HG03439 (cell line): Measurements from ENCODE around the gene DPH3.

Experiments
- ATAC-seq: cut with Tn5 transposase; IDR thresholded peaks from one replicate; pipeline ENCODE4 v1.9.1; 2021; ENCODE audit warnings: mild to moderate bottlenecking, moderate library complexity; ENCODE audit not compliant: unreplicated experiment

Gene DPH3

GRCh38 chr3:16236856-16237393, 27.8 kb downstream of the DPH3 start:
- no peak for ATAC-seq

GRCh38 chr3:16236030-16236639, 28.6 kb downstream of the DPH3 start:
- ATAC-seq: no peak

GRCh38 chr3:16234281-16234680, 30.5 kb downstream of the DPH3 start:
- ATAC-seq: no peak

GRCh38 chr3:16233806-16234205, 30.9 kb downstream of the DPH3 start:
- ATAC-seq: no peak

GRCh38 chr3:16231983-16232382, 32.8 kb downstream of the DPH3 start:
- no peak for ATAC-seq

GRCh38 chr3:16229681-16230080, 35.1 kb downstream of the DPH3 start:
- no peak for ATAC-seq

GRCh38 chr3:16227566-16227965, 37.2 kb downstream of the DPH3 start:
- no peak for ATAC-seq

- no peak for ATAC-seq
These were observed 40.4 kb downstream of the DPH3 start for GRCh38 chr3:16224325-16224724.

GRCh38 chr3:16222547-16222946, 42.2 kb downstream of the DPH3 start:
- ATAC-seq: no peak

GRCh38 chr3:16221990-16222389, 42.8 kb downstream of the DPH3 start:
- no peak for ATAC-seq

GRCh38 chr3:16219777-16220176, 45.0 kb downstream of the DPH3 start:
- no peak for ATAC-seq

GRCh38 chr3:16216373-16216935, 48.3 kb downstream of the DPH3 start:
- no peak for ATAC-seq

GRCh38 chr3:16214366-16214765, 50.4 kb downstream of the DPH3 start:
- no peak for ATAC-seq

- ATAC-seq: no peak
These were observed 53.4 kb downstream of the DPH3 start for GRCh38 chr3:16211176-16211904.
